Caco-2 (cell line): Measurements from ENCODE around the gene PLEKHG3. TPM values are rescaled to one million over a fixed set of nuclear protein-coding genes. Genes with fewer than 3 reads are reported as not detected.

Source experiments
- BruUV-seq: library from RNA; stranded (reverse); fragments of 400-500 nt; replicated peaks from 2 replicates; lab custom pipeline; 2021; lab: Mats Ljungman, UMichigan
- CTCF ChIA-PET: fragments of 300-600 bp; sonication (Branson Sonifier 250); formaldehyde crosslinking; loops from one replicate; lab custom pipeline; 2022; ENCODE audit warnings: antibody characterized with exemption; lab: Charles Lee
- POLR2A ChIA-PET: fragments of 300-600 bp; sonication (Branson Sonifier 250); formaldehyde crosslinking; loops from one replicate; lab custom pipeline; 2022; ENCODE audit warnings: antibody characterized with exemption; lab: Charles Lee
- DNase-seq, 2 experiments: peaks; one replicate each; pipeline versions ENCODE4 v3.0.0 to v3.0.0-alpha.2; 2020 to 2022
- H3K27me3 ChIP-seq: replicated peaks from 2 replicates; pipeline ENCODE4 v1.6.0; 2011; ENCODE audit warnings: low read length; ENCODE audit not compliant: control insufficient read depth, insufficient read depth
- H3K36me3 ChIP-seq: 2 replicates; pipeline ENCODE4 v1.5.1; 2011; ENCODE audit warnings: low read length; ENCODE audit not compliant: control insufficient read depth, insufficient read depth
- H3K4me1 ChIP-seq: fragments of 250-450 bp; sonication (Bioruptor Pico); 2 replicates; pipeline ENCODE4 v1.5.1; 2020; ENCODE audit warnings: mild to moderate bottlenecking
- H3K4me3 ChIP-seq: 2 replicates; pipeline ENCODE4 v1.5.1; 2011; ENCODE audit warnings: low read depth, mild to moderate bottlenecking, control low read depth, low read length
- H3K9me3 ChIP-seq: fragments of 250-450 bp; sonication (Bioruptor Pico); 2 replicates; pipeline ENCODE4 v1.5.1; 2020; ENCODE audit warnings: mild to moderate bottlenecking, moderate library complexity
- H3K27ac Mint-ChIP-seq: one replicate; pipeline ENCODE4 v1.8.0; 2022; ENCODE audit warnings: mixed read lengths; ENCODE audit not compliant: unreplicated experiment
- H3K27me3 Mint-ChIP-seq: one replicate; pipeline ENCODE4 v1.8.0; 2022; ENCODE audit warnings: mixed read lengths; ENCODE audit not compliant: insufficient read depth, unreplicated experiment
- H3K36me3 Mint-ChIP-seq: one replicate; pipeline ENCODE4 v1.8.0; 2022; ENCODE audit warnings: mild to moderate bottlenecking, mixed read lengths; ENCODE audit not compliant: insufficient read depth, unreplicated experiment
- H3K4me1 Mint-ChIP-seq: one replicate; pipeline ENCODE4 v1.8.0; 2022; ENCODE audit warnings: low read depth, mixed read lengths; ENCODE audit not compliant: unreplicated experiment
- H3K4me3 Mint-ChIP-seq: one replicate; pipeline ENCODE4 v1.8.0; 2022; ENCODE audit warnings: mild to moderate bottlenecking, moderate library complexity, mixed read lengths; ENCODE audit not compliant: unreplicated experiment
- H3K9me3 Mint-ChIP-seq: one replicate; pipeline ENCODE4 v1.8.0; 2022; ENCODE audit warnings: mixed read lengths; ENCODE audit not compliant: unreplicated experiment
- intact Hi-C: fragments of 100-400 bp; cut with micrococcal nuclease; formaldehyde crosslinking; loops from one replicate; pipeline ENCODE4 v1.10.0; 2022; ENCODE audit not compliant: unreplicated experiment
- total RNA-seq: library from RNA; stranded (reverse); gene quantifications from 2 replicates; pipeline ENCODE4 v1.2.3, GENCODE V29; 2022
- TF ChIP-seq, protein P1 (sequence below), 2 experiments: fragments of 200-600 bp in 1 of 2; IDR thresholded peaks; 1 replicate in 1 of 2; 2 replicates in 1 of 2; pipeline versions ENCODE4 v1.5.1 to v1.8.0; 2011 to 2022; ENCODE audit warnings: antibody characterized with exemption in 1 of 2, control low read depth in 1 of 2, inconsistent platforms in 1 of 2, low read depth in 1 of 2, low read length in 1 of 2, mild to moderate bottlenecking in 1 of 2, moderate library complexity in 1 of 2; ENCODE audit not compliant: insufficient read depth in 1 of 2, severe bottlenecking in 1 of 2, unreplicated experiment in 1 of 2

Gene PLEKHG3
- total RNA-seq, 1 experiment from 2014 or later = 85.9 TPM

DNA sequence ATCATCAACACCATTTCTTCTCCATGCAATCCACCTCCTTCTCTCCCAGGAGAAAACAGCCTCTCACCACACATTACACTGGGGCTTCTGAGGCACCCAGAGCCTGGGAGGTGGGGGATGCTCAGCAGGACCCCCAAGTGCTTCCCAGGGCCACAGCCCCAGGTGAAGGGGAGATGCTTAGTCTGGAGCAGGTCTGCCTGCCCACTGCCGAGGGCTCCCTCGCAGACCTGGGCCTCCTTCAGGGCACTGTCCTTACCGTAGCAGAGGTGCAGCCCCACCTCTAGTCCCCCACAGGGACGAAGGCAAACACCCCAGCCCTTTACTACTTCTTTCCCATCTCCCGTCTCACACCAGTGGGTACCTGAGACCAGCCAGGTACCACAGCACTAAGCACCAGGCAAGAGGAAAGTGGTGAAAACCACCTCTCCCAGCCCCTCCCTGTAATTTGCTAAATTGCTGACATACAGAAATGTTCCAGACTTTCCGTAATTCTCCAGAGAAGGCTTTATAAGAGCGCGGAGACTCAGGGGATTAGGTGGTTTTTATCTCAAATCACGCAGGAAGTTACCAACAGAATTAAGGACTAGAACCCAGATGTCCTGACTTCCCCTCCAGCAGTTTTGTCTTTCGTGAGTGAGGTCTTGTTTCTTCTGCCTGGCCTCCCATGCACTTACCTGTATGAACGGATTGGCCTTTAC, 59.0 kb downstream of the PLEKHG3 start:
- no peaks in the 10 kb centered on the region for H3K9me3 ChIP-seq
- H3K4me3 ChIP-seq = no peak overlapping the region
- no peaks in the 10 kb centered on the region for H3K9me3 Mint-ChIP-seq
- POLR2A ChIA-PET = no interaction called here
- no peaks in the 10 kb centered on the region for H3K27me3 Mint-ChIP-seq
- CTCF ChIA-PET = interaction anchor here (1.0 to 2.0 kb wide), 3 partner anchors 83 to 127 kb away, joined by 4 to 9 read pairs (median 4); no protein-coding TSS in a partner anchor
- no peak for DNase-seq
- peaks cover 21% of the 10 kb centered on the region for H3K36me3 Mint-ChIP-seq
- H3K36me3 ChIP-seq = no peaks in the 10 kb centered on the region
- H3K27ac Mint-ChIP-seq = no peak overlapping the region
- BruUV-seq = no TSS peak
- H3K4me1 ChIP-seq = peaks cover 50% of the 10 kb centered on the region
- peaks cover 56% of the 10 kb centered on the region for H3K4me1 Mint-ChIP-seq
- H3K4me3 Mint-ChIP-seq = no peak overlapping the region
- intact Hi-C loops = loop anchor here (5.0 kb wide), 3 partner anchors 129 to 421 kb away; partner anchors contain the start of gene HSPA2
- TF ChIP-seq, protein P1, sequence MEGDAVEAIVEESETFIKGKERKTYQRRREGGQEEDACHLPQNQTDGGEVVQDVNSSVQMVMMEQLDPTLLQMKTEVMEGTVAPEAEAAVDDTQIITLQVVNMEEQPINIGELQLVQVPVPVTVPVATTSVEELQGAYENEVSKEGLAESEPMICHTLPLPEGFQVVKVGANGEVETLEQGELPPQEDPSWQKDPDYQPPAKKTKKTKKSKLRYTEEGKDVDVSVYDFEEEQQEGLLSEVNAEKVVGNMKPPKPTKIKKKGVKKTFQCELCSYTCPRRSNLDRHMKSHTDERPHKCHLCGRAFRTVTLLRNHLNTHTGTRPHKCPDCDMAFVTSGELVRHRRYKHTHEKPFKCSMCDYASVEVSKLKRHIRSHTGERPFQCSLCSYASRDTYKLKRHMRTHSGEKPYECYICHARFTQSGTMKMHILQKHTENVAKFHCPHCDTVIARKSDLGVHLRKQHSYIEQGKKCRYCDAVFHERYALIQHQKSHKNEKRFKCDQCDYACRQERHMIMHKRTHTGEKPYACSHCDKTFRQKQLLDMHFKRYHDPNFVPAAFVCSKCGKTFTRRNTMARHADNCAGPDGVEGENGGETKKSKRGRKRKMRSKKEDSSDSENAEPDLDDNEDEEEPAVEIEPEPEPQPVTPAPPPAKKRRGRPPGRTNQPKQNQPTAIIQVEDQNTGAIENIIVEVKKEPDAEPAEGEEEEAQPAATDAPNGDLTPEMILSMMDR (IDR thresholded peaks at IDR 0.05; ENCODE audit: insufficient read depth in 1 of 2, low read depth in 1 of 2, low read length in 1 of 2, severe bottlenecking in 1 of 2, unreplicated experiment in 1 of 2) = no peak
- H3K27me3 ChIP-seq = no peaks in the 10 kb centered on the region

DNA sequence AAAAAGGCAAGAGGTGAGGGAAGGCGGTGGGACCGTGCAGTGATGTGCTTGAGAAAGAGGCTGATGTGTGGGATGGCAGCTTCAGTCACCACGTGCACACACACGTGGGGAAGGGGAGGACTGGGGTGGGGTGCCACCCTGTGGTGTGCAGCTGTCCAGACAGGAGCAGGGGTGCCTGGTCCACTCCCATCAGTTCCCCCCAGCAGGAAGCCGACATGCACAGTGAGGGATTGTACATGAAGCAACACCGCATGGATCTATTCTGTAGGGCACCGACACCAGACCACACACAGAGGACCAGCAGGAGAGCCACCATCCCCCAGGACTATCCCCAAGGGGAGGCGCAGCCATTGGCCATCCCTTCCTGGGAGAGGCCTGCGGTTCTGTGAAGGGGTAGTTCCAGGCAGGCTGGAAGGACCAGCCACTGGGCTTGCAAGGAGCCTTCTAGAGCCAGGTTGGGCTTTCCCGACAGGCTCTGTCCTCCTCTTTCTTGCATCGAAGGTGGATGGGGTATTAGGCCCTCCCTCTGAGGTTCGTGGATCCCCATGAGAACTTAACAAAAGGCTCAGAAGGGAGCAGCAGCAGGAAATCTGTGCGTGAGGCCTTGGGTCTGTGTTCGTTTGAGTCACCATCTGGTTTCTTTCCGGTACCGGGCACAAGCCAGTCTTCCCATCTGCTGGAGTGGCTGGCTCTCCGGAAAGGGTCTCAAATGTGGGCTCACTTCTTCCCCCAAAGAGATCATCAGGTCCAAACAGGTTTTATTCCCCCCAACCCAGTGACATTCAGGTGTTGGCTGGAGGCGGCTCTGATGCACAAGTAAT, 59.8 kb downstream of the PLEKHG3 start:
- Mint-ChIP-seq H3K36me3 (peaks cover 13% of the 10 kb centered on the region), H3K4me1 (peaks cover 49% of the 10 kb centered on the region), H3K27me3 (no peaks in the 10 kb centered on the region), H3K27ac (peak overlapping the region; percentile 19), H3K4me3 (no peak overlapping the region), H3K9me3 (no peaks in the 10 kb centered on the region)
- TF ChIP-seq, protein P1 (IDR thresholded peaks at IDR 0.05; ENCODE audit: insufficient read depth in 1 of 2, low read depth in 1 of 2, low read length in 1 of 2, severe bottlenecking in 1 of 2, unreplicated experiment in 1 of 2) = peak; percentile 27 to 39
- ChIA-PET CTCF (interaction anchor here (0.6 to 2.0 kb wide), 21 partner anchors 10 to 420 kb away, joined by 3 to 12 read pairs (median 4); no protein-coding TSS in a partner anchor), POLR2A (no interaction called here)
- H3K36me3 ChIP-seq = no peaks in the 10 kb centered on the region
- peaks cover 45% of the 10 kb centered on the region for H3K4me1 ChIP-seq
- peak; percentile 59 to 64 for DNase-seq
- intact Hi-C loops = loop anchor here (1.0 to 5.0 kb wide), 4 partner anchors 93 to 422 kb away; partner anchors contain the start of gene HSPA2
- no TSS peak for BruUV-seq
- H3K4me3 ChIP-seq = no peak overlapping the region
- no peaks in the 10 kb centered on the region for H3K27me3 ChIP-seq
- H3K9me3 ChIP-seq = no peaks in the 10 kb centered on the region
